NT2/D1 (cell line): Measurements from ENCODE around the gene NME7.
A peak's percentile ranks its signal among the peaks of the same experiment; 100 is the strongest.
"Not testable (repeated sequence)": the region's sequence is repeated elsewhere in the genome, so short reads cannot be mapped to it uniquely, and the experiment has no call there.

Source experiments
- DNase-seq: peaks from one replicate; pipeline ENCODE4 v3.0.0-alpha.2; 2011; ENCODE audit warnings: low read depth, low spot score
- H3K27me3 ChIP-seq: 2 replicates; pipeline ENCODE4 v1.6.0; 2011; ENCODE audit warnings: mild to moderate bottlenecking; ENCODE audit not compliant: insufficient read length, insufficient read depth
- H3K36me3 ChIP-seq: 2 replicates; pipeline ENCODE4 v1.6.1; 2011; ENCODE audit warnings: mild to moderate bottlenecking, low read length, mixed read lengths; ENCODE audit not compliant: insufficient read depth, insufficient read length
- H3K4me1 ChIP-seq: 2 replicates; pipeline ENCODE4 v1.5.1; 2011; ENCODE audit not compliant: insufficient read depth, insufficient read length
- H3K4me3 ChIP-seq: 2 replicates; pipeline ENCODE4 v1.5.1; 2011; ENCODE audit warnings: low read depth; ENCODE audit not compliant: insufficient read length
- H3K9ac ChIP-seq: 2 replicates; pipeline ENCODE4 v1.6.0; 2011; ENCODE audit warnings: low read depth; ENCODE audit not compliant: insufficient read length
- H3K9me3 ChIP-seq: 2 replicates; pipeline ENCODE4 v1.5.1; 2011; ENCODE audit warnings: mild to moderate bottlenecking, low read length; ENCODE audit not compliant: insufficient read depth
- SUZ12 ChIP-seq: IDR thresholded peaks from 2 replicates; pipeline ENCODE4 v1.6.1; 2011; ENCODE audit not compliant: insufficient read length, insufficient read depth; ENCODE audit errors: extremely low read depth
- YY1 ChIP-seq: IDR thresholded peaks from 2 replicates; pipeline ENCODE4 v1.6.1; 2011; ENCODE audit not compliant: insufficient read length, insufficient read depth
- ZNF274 ChIP-seq: IDR thresholded peaks from 2 replicates; pipeline ENCODE4 v1.6.1; 2011; ENCODE audit warnings: mild to moderate bottlenecking, low read depth, low read length

NME7 gene

DNA sequence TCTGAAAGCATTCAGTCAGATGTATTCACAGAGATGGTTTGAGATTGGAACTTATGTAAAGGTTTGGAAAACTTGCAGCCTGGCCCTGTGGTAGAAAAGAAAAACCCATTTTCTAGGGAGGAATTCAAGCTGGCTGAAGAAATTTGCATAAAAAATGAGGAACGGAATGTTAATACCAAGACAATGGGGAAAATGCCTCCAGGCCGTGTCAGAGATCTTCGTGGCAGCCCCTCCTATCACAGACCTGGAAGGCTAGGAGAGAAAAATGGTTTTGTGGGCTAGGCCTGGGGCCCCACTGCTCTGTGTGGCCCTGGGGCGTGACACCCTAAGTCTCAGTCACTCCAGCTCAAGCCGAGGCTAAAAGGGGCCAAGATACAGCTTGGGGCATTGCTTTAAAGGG is 26.7 kb downstream of the NME7 start:
- Histone ChIP-seq H3K4me1 (peaks cover 5% of the 10 kb centered on the region), H3K9me3 (peaks cover 22% of the 10 kb centered on the region), H3K9ac (no peak overlapping the region), H3K36me3 (no peaks in the 10 kb centered on the region), H3K4me3 (no peak overlapping the region), H3K27me3 (no peaks in the 10 kb centered on the region)
- DNase-seq, result peak; percentile 43
- no peak for TF ChIP-seq YY1
- TF ChIP-seq ZNF274, result no peak
- TF ChIP-seq SUZ12, result no peak

DNA sequence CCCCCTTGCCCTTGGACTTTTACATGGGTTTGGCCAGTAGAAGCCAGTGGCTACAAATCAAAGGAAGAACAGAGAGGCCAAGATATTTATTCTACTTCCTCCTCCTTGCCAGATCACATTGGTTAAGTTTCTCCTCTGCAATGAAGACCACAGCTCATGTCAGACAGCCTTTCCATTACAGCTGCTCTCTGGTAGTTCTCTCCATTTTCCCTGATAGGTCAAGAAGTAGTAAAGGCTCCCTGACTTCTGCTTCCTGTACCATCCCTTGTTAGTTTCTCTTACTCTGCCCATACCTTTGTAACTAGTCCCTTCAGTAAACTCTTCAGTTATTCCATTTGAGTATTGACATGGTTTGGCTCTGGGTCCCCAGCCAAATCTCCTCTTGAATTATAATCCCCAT is 27.8 kb downstream of the NME7 start:
- TF ChIP-seq ZNF274, result no peak
- TF ChIP-seq YY1, result no peak
- no peak for TF ChIP-seq SUZ12
- H3K9me3 ChIP-seq, result peaks cover 22% of the 10 kb centered on the region
- H3K4me3 ChIP-seq, result no peak overlapping the region
- no peaks in the 10 kb centered on the region for H3K27me3 ChIP-seq
- no peak overlapping the region for H3K9ac ChIP-seq
- peaks cover 5% of the 10 kb centered on the region for H3K4me1 ChIP-seq
- no peak for DNase-seq
- H3K36me3 ChIP-seq, result no peaks in the 10 kb centered on the region

DNA sequence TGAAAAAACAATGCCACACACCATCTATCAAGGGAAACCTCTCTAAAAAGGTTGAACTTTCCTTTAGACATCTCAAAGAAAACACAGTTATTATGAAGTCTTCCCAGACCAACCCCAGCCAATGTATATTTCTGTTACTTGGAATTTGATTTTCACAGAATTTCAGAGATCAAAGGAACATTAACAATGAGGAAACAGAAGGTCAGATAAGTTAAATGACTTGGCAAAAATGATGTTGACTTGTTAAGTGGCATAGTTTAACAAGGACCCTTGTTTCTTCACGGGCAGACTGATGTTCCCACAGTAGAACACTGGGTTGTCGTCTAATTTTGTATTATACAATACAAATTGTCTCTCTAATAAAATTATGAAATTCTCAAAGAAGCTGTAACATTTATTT is 29.0 kb downstream of the NME7 start:
- H3K4me1 ChIP-seq, result peaks cover 5% of the 10 kb centered on the region
- no peaks in the 10 kb centered on the region for H3K27me3 ChIP-seq
- no peaks in the 10 kb centered on the region for H3K36me3 ChIP-seq
- no peak overlapping the region for H3K4me3 ChIP-seq
- no peak overlapping the region for H3K9ac ChIP-seq
- peaks cover 22% of the 10 kb centered on the region for H3K9me3 ChIP-seq
- DNase-seq, result no peak
- no peak for TF ChIP-seq ZNF274
- TF ChIP-seq SUZ12, result no peak
- no peak for TF ChIP-seq YY1

DNA sequence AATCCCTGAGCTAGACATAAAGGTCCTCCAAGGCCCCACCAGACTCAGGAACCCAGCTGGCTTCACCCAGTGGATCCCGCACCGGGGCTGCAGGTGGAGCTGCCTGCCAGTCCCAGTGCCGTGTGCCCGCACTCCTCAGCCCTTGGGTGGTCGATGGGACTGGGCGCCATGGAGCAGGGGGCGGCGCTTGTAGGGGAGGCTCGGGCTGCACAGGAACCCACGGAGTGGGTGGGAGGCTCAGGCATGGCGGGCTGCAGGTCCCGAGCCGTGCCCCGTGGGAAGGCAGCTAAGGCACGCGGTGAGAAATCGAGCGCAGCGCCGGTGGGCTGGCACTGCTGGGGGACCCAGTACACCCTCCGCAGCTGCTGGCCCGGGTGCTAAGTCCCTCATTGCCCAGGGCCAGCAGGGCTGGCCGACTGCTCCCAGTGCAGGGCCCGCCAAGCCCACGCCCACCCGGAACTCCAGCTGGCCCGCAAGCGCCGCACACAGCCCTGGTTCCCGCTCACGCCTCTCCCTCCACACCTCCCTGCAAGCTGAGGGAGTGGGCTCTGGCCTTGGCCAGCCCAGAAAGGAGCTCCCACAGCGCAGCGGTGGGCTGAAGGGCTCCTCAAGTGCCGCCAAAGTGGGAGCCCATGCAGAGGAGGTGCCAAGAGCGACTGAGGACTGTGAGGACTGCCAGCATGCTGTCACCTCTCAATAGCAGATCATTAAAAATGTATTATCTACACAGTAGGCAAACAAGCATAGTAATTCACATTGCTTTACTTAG is 30.5 kb downstream of the NME7 start:
- not testable (repeated sequence) for H3K4me3 ChIP-seq, H3K9ac ChIP-seq

GRCh38 chr1:169334727-169335126 is 32.9 kb downstream of the NME7 start:
- DNase-seq, H3K27me3 ChIP-seq, H3K4me3 ChIP-seq, H3K9ac ChIP-seq, H3K4me1 ChIP-seq, H3K9me3 ChIP-seq, H3K36me3 ChIP-seq: not testable (repeated sequence)

More for the DNA sequence above, 30.5 kb downstream of the NME7 start:
- not testable (repeated sequence) for H3K27me3 ChIP-seq, DNase-seq, H3K36me3 ChIP-seq, H3K4me1 ChIP-seq
- peaks cover 22% of the 10 kb centered on the region for H3K9me3 ChIP-seq

- H3K4me3 ChIP-seq, result no peak overlapping the region
- H3K9ac ChIP-seq, result no peak overlapping the region
- no peaks in the 10 kb centered on the region for H3K27me3 ChIP-seq
- TF ChIP-seq SUZ12, result no peak
- no peak for TF ChIP-seq YY1
- no peak for TF ChIP-seq ZNF274
- no peak for DNase-seq
- no peaks in the 10 kb centered on the region for H3K9me3 ChIP-seq
- no peaks in the 10 kb centered on the region for H3K4me1 ChIP-seq
- no peaks in the 10 kb centered on the region for H3K36me3 ChIP-seq
These were observed 36.7 kb downstream of the NME7 start for GRCh38 chr1:169330927-169331326.

- Histone ChIP-seq H3K36me3 (no peaks in the 10 kb centered on the region), H3K4me1 (no peaks in the 10 kb centered on the region), H3K9me3 (no peaks in the 10 kb centered on the region), H3K27me3 (no peaks in the 10 kb centered on the region), H3K4me3 (no peak overlapping the region), H3K9ac (no peak overlapping the region)
- DNase-seq, result no peak
- TF ChIP-seq YY1, result no peak
- no peak for TF ChIP-seq SUZ12
- no peak for TF ChIP-seq ZNF274
These were observed 38.2 kb downstream of the NME7 start for GRCh38 chr1:169329383-169329782.

DNA sequence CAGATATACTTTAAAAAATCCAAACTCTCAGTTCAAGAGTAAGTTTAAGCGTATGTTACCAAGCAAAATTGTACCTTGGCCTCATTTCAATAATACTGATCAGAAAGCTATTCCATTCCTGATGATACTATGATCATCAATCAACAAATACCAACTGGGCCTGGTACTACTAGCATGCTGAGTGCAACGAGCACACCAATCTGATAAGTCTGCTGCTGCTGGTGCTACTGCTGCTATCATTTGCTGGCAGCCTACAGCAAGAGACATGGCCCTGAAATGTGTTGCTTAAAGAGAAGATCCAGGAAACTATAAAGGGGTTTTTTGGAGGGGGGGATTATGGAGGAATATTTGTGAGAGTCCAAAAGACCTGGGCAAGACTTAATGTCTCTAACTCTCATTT is 39.7 kb downstream of the NME7 start:
- H3K27me3 ChIP-seq, result no peaks in the 10 kb centered on the region
- TF ChIP-seq YY1 (no peak), ZNF274 (no peak), SUZ12 (no peak)
- H3K9me3 ChIP-seq, result no peaks in the 10 kb centered on the region
- no peaks in the 10 kb centered on the region for H3K36me3 ChIP-seq
- H3K9ac ChIP-seq, result no peak overlapping the region
- DNase-seq, result no peak
- H3K4me1 ChIP-seq, result no peaks in the 10 kb centered on the region
- H3K4me3 ChIP-seq, result no peak overlapping the region
